HepG2 (cell line): Measurements from ENCODE around the gene PCNT. TPM values are rescaled to one million over a fixed set of nuclear protein-coding genes. Genes with fewer than 3 reads are reported as not detected.

Experiments
- ATAC-seq: fragments of 200-7000 bp; cut with Tn5 transposase; 3 replicates; pipeline ENCODE4 v1.9.1; 2020; ENCODE audit warnings: mild to moderate bottlenecking, moderate library complexity
- BruUV-seq: library from RNA; stranded (reverse); fragments of 400-500 nt; replicated peaks from 2 replicates; lab custom pipeline; 2021; lab: Mats Ljungman, UMichigan
- CTCF ChIA-PET: fragments of 300-600 bp; formaldehyde crosslinking; extraction: SDS; loops from one replicate; lab custom pipeline; 2021; ENCODE audit warnings: low total read pairs, inconsistent platforms, low intra/inter-chr PET ratio; lab: Yijun Ruan, JAX
- POLR2A ChIA-PET: fragments of 350-600 bp; sonication (Branson Sonifier 250); formaldehyde crosslinking; loops from one replicate; lab custom pipeline; 2020; ENCODE audit warnings: antibody characterized with exemption, inconsistent platforms; lab: Yijun Ruan, JAX
- DNase-seq: peaks from one replicate; pipeline ENCODE4 v3.0.0-alpha.2; 2015; ENCODE audit warnings: low spot score
- FAIRE-seq: peaks from 3 replicates; lab custom pipeline; 2011; peaks lifted over from hg19 to GRCh38; lab: Jason Lieb, UNC
- H2AFZ ChIP-seq: one replicate; pipeline ENCODE4 v1.6.1; 2011; ENCODE audit warnings: low read length, inconsistent platforms
- H3K27ac ChIP-seq: fragments of 300-600 bp; 3 replicates; pipeline ENCODE4 v1.8.0; 2011; ENCODE audit warnings: mixed run types, mild to moderate bottlenecking, mixed read lengths, low read length, inconsistent platforms; ENCODE audit not compliant: insufficient read depth; ENCODE audit errors: extremely low read length
- H3K27me3 ChIP-seq, 2 experiments: fragments of 200-600 bp in 1 of 2; 2 replicates in 1 of 2; 3 replicates in 1 of 2; pipeline versions ENCODE4 v1.6.0 to v1.8.0; 2011; ENCODE audit warnings: low read length in 2 of 2, mild to moderate bottlenecking in 2 of 2, moderate library complexity in 2 of 2, inconsistent platforms in 1 of 2; ENCODE audit not compliant: insufficient read depth in 2 of 2, control insufficient read depth in 1 of 2
- H3K36me3 ChIP-seq, 2 experiments: fragments of 200-600 bp in 1 of 2; replicated peaks in 1 of 2; 2 replicates in 1 of 2; 3 replicates in 1 of 2; pipeline versions ENCODE4 v1.5.1 to v1.8.0; 2011; ENCODE audit warnings: low read length in 2 of 2, inconsistent platforms in 1 of 2; ENCODE audit not compliant: insufficient read depth in 2 of 2, control insufficient read depth in 1 of 2
- H3K4me1 ChIP-seq: 2 replicates; pipeline ENCODE4 v1.5.1; 2012; ENCODE audit warnings: low read length, inconsistent platforms; ENCODE audit not compliant: insufficient read depth
- H3K4me2 ChIP-seq: 2 replicates; pipeline ENCODE4 v1.6.0; 2011; ENCODE audit warnings: low read depth, low read length, inconsistent platforms
- H3K4me3 ChIP-seq, 3 experiments: fragments of 200-600 bp in 1 of 3; sonication (generic), shearing (Covaris generic) in 1 of 3; replicated peaks in 1 of 3; 2 replicates each; pipeline ENCODE4 v1.5.1; 2011 to 2016; ENCODE audit warnings: low read length in 3 of 3, inconsistent platforms in 2 of 3, low read depth in 2 of 3, mild to moderate bottlenecking in 2 of 3, control low read depth in 1 of 3, mixed read lengths in 1 of 3; ENCODE audit not compliant: insufficient read depth in 1 of 3
- H3K79me2 ChIP-seq: one replicate; pipeline ENCODE4 v1.6.1; 2011; ENCODE audit warnings: low read length, inconsistent platforms; ENCODE audit not compliant: insufficient read depth
- H3K9ac ChIP-seq: 2 replicates; pipeline ENCODE4 v1.6.0; 2011; ENCODE audit warnings: mild to moderate bottlenecking, low read depth, low read length, inconsistent platforms; ENCODE audit not compliant: insufficient read depth
- H3K9me3 ChIP-seq: 2 replicates; pipeline ENCODE4 v1.5.1; 2012; ENCODE audit warnings: mild to moderate bottlenecking, low read length
- H4K20me1 ChIP-seq: 2 replicates; pipeline ENCODE4 v1.6.0; 2011; ENCODE audit warnings: inconsistent platforms, mild to moderate bottlenecking, low read length, moderate library complexity; ENCODE audit not compliant: insufficient read depth
- MAZ ChIP-seq, 2 experiments: sonication (generic) in 1 of 2; formaldehyde crosslinking in 1 of 2; IDR thresholded peaks; 2 replicates each; pipeline versions ENCODE4 v1.5.0 to v1.6.1; 2012 to 2020; ENCODE audit warnings: low read depth in 2 of 2, mild to moderate bottlenecking in 2 of 2, borderline replicate concordance in 1 of 2, improper control_type of control experiment in 1 of 2, low read length in 1 of 2, missing genetic modification reagents in 1 of 2, moderate library complexity in 1 of 2
- MYC ChIP-seq: sonication (generic); formaldehyde crosslinking; IDR thresholded peaks from 2 replicates; pipeline ENCODE4 v1.9.0; 2021; ENCODE audit warnings: missing genetic modification reagents, borderline replicate concordance
- NR1H2 ChIP-seq: sonication (generic); formaldehyde crosslinking; IDR thresholded peaks from 2 replicates; pipeline ENCODE4 v1.8.1; 2022; ENCODE audit warnings: low read depth, missing genetic modification reagents, borderline replicate concordance
- PHB2 ChIP-seq: fragments of 450-650 bp; IDR thresholded peaks from 2 replicates; pipeline ENCODE4 v1.6.1; 2018; ENCODE audit not compliant: partially characterized antibody
- RORA ChIP-seq: sonication (generic); formaldehyde crosslinking; IDR thresholded peaks from 2 replicates; pipeline ENCODE4 v1.5.0; 2020; ENCODE audit warnings: mild to moderate bottlenecking, missing genetic modification reagents, moderate library complexity
- SOX13 ChIP-seq, 3 experiments: fragments of 450-650 bp in 1 of 3; sonication (generic) in 1 of 3; formaldehyde crosslinking in 1 of 3; IDR thresholded peaks in 2 of 3; conservative IDR thresholded peaks in 1 of 3; 2 replicates each; pipeline versions ENCODE4 v1.5.0 to v1.6.1; 2016 to 2020; ENCODE audit warnings: antibody characterized with exemption in 1 of 3, mild to moderate bottlenecking in 1 of 3, missing compliant biosample characterization in 1 of 3, missing genetic modification reagents in 1 of 3, moderate library complexity in 1 of 3
- ZBTB38 ChIP-seq: sonication (generic); formaldehyde crosslinking; IDR thresholded peaks from 2 replicates; pipeline ENCODE4 v1.5.1; 2020; ENCODE audit warnings: mild to moderate bottlenecking, missing genetic modification reagents
- ZNF354B ChIP-seq: sonication (generic); formaldehyde crosslinking; IDR thresholded peaks from 2 replicates; pipeline ENCODE4 v1.8.0; 2022; ENCODE audit warnings: mild to moderate bottlenecking, missing genetic modification reagents
- WGBS: methylation state at CpG from one replicate; pipeline ENCODE4 v1.1.6; 2017; ENCODE audit warnings: low lambda C conversion rate; 5-methylcytosine and 5-hydroxymethylcytosine counted together
- in situ Hi-C: cut with HindIII; loops from 2 replicates; pipeline ENCODE4 v1.10.0; 2017; ENCODE audit warnings: low pct_unique_long_range_greater_than_20kb; ENCODE audit not compliant: extremely low pct_ligation_motif_present
- intact Hi-C: fragments of 100-400 bp; cut with micrococcal nuclease; formaldehyde crosslinking; loops from one replicate; pipeline ENCODE4 v1.10.0; 2022; ENCODE audit not compliant: unreplicated experiment
- polyA plus RNA-seq, 8 experiments: library from polyadenylated mRNA; depleted of rRNA in 3 of 8; stranded (reverse) in 7 of 8; unstranded in 1 of 8; fragments of >200 nt; fragmentation: Illumina TruSeq in 4 of 8; extraction: Trizol in 4 of 8; gene quantifications; 2 replicates each; pipeline versions ENCODE4 v1.2.1 to v1.2.3, GENCODE V29; 2011 to 2016; ENCODE audit warnings: low read depth in 4 of 8, missing spikeins in 1 of 8, mixed read lengths in 1 of 8; ENCODE audit not compliant: insufficient read depth in 1 of 8
- total RNA-seq, 5 experiments: library from RNA; depleted of rRNA; stranded (reverse); fragments of >200 nt; fragmentation: Illumina TruSeq; extraction: Trizol; gene quantifications; 2 replicates each; pipeline ENCODE4 v1.2.3, GENCODE V29; 2016; ENCODE audit warnings: low read depth in 1 of 5
- TF ChIP-seq, protein P1 (sequence below): fragments of 450-650 bp; IDR thresholded peaks from 2 replicates; pipeline ENCODE4 v1.6.1; 2017; ENCODE audit warnings: mild to moderate bottlenecking
- TF ChIP-seq, protein P2 (sequence below): sonication (generic); formaldehyde crosslinking; IDR thresholded peaks from 2 replicates; pipeline ENCODE4 v1.4.0; 2020; ENCODE audit warnings: mild to moderate bottlenecking, missing genetic modification reagents

PCNT gene
- total and polyA plus RNA-seq, 2 of the 13 experiments (the other 11 are each of a cell fraction or from before 2014, with no cell fraction given), result 5.6 to 12.4 TPM

DNA sequence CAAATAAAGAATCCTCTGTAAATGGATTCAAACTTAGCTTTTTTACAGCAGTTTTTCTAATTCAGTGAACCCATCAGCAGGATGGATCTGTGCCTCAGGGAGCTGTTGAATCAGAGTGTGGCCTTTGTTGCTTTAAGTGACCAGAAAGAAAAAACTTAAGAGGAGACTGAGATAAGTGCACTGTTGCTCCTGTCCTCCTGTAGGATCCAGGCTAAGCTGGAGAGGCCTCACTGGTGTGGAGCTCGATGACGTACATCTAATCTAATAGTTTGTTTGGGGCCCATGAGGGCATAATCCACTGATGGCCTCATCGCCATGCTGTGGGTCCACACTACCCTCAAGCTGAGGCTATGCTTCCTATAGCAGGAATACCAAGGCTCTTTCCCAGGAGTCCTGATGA, 145.3 kb downstream of the PCNT start:
- H3K4me2 ChIP-seq, result no peak overlapping the region
- peaks cover 8% of the 10 kb centered on the region for H3K79me2 ChIP-seq
- no peak overlapping the region for H3K4me3 ChIP-seq
- no peak overlapping the region for H3K27ac ChIP-seq
- no peak for ATAC-seq
- H3K4me1 ChIP-seq, result peaks cover 10% of the 10 kb centered on the region
- no peak for DNase-seq
- no peaks in the 10 kb centered on the region for H3K9me3 ChIP-seq
- 90% methylated on average over 3 of the region's 3 CpGs for WGBS
- no peak overlapping the region for H2AFZ ChIP-seq
- ChIA-PET POLR2A (no interaction called here), CTCF (no interaction called here)
- in situ Hi-C loops (no loop called here), intact Hi-C loops (no loop called here)
- no peak for FAIRE-seq
- H4K20me1 ChIP-seq, result no peaks in the 10 kb centered on the region
- no peak overlapping the region for H3K9ac ChIP-seq
- peaks cover 2 to 11% of the 10 kb centered on the region in 2 experiments; a peak in 1 of 5 replicates for H3K36me3 ChIP-seq
- no TSS peak for BruUV-seq
- H3K27me3 ChIP-seq, result no peaks in the 10 kb centered on the region; a peak in 1 of 5 replicates
- TF ChIP-seq NR1H2 (CRISPR knock-in tag) (no peak), MAZ (IDR thresholded peaks at IDR 0.05; ENCODE audit: borderline replicate concordance, low read depth, low read length) (no peak), MAZ (CRISPR knock-in tag; IDR thresholded peaks at IDR 0.05; ENCODE audit: low read depth) (no peak), PHB2 (no peak), ZBTB38 (CRISPR knock-in tag) (no peak), RORA (CRISPR knock-in tag) (no peak), SOX13 (IDR thresholded peaks at IDR 0.05) (no peak), SOX13 (CRISPR knock-in tag; conservative IDR thresholded peaks at IDR 0.05 in 1 of 2, IDR thresholded peaks at IDR 0.05 in 1 of 2) (no peak), MYC (CRISPR knock-in tag) (no peak), ZNF354B (no peak)
- TF ChIP-seq, protein P1, sequence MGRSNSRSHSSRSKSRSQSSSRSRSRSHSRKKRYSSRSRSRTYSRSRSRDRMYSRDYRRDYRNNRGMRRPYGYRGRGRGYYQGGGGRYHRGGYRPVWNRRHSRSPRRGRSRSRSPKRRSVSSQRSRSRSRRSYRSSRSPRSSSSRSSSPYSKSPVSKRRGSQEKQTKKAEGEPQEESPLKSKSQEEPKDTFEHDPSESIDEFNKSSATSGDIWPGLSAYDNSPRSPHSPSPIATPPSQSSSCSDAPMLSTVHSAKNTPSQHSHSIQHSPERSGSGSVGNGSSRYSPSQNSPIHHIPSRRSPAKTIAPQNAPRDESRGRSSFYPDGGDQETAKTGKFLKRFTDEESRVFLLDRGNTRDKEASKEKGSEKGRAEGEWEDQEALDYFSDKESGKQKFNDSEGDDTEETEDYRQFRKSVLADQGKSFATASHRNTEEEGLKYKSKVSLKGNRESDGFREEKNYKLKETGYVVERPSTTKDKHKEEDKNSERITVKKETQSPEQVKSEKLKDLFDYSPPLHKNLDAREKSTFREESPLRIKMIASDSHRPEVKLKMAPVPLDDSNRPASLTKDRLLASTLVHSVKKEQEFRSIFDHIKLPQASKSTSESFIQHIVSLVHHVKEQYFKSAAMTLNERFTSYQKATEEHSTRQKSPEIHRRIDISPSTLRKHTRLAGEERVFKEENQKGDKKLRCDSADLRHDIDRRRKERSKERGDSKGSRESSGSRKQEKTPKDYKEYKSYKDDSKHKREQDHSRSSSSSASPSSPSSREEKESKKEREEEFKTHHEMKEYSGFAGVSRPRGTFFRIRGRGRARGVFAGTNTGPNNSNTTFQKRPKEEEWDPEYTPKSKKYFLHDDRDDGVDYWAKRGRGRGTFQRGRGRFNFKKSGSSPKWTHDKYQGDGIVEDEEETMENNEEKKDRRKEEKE, result no peak
- TF ChIP-seq, protein P2, sequence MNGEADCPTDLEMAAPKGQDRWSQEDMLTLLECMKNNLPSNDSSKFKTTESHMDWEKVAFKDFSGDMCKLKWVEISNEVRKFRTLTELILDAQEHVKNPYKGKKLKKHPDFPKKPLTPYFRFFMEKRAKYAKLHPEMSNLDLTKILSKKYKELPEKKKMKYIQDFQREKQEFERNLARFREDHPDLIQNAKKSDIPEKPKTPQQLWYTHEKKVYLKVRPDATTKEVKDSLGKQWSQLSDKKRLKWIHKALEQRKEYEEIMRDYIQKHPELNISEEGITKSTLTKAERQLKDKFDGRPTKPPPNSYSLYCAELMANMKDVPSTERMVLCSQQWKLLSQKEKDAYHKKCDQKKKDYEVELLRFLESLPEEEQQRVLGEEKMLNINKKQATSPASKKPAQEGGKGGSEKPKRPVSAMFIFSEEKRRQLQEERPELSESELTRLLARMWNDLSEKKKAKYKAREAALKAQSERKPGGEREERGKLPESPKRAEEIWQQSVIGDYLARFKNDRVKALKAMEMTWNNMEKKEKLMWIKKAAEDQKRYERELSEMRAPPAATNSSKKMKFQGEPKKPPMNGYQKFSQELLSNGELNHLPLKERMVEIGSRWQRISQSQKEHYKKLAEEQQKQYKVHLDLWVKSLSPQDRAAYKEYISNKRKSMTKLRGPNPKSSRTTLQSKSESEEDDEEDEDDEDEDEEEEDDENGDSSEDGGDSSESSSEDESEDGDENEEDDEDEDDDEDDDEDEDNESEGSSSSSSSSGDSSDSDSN (CRISPR knock-in tag), result no peak
